ENCODE measurements around the gene GINS3.

Gene GINS3

GRCh38 chr16:58392215-58393137, at the start of gene GINS3:
Gene GINS3 (plus strand): TSS chr16:58392471. CDS start chr16:58392602, 131 bp downstream.
- H3K9me3 ChIP-seq (ENCODE audit: control insufficient read depth, insufficient read depth, low read depth, low read length) = no peaks in the 10 kb centered on the region
- H3K9ac ChIP-seq (ENCODE audit: low read length) = peak within 1 kb of the TSS; percentile 90
- H3K27ac ChIP-seq (ENCODE audit: low read depth, low read length) = peak within 1 kb of the TSS; percentile 54; the same call in 1 of the 2 replicates
- peaks cover 4% of the 10 kb centered on the region; the same call in 1 of the 2 replicates for H3K36me3 ChIP-seq (ENCODE audit: control insufficient read depth, insufficient read depth, low read length)
- no peaks in the 10 kb centered on the region for H3K4me1 ChIP-seq (ENCODE audit: control insufficient read depth, insufficient read depth, low read length)
- peak within 1 kb of the TSS; percentile 85 for H3K4me3 ChIP-seq (ENCODE audit: low read depth, low read length)
- H3K27me3 ChIP-seq (ENCODE audit: control insufficient read depth, insufficient read depth, low read length) = peaks cover 30% of the 10 kb centered on the region

GRCh38 chr16:58343562-58343961, 48.7 kb upstream of the GINS3 start:
- no peak overlapping the region for H3K27ac ChIP-seq (ENCODE audit: low read depth, low read length)
- 0 out of 2 replicates have a peak, but pooled peaks cover under 1% of the 10 kb centered on the region for H3K27me3 ChIP-seq (ENCODE audit: control insufficient read depth, insufficient read depth, low read length)
- H3K9ac ChIP-seq (ENCODE audit: low read length) = no peak overlapping the region
- H3K4me1 ChIP-seq (ENCODE audit: control insufficient read depth, insufficient read depth, low read length) = peaks cover 18% of the 10 kb centered on the region
- H3K9me3 ChIP-seq (ENCODE audit: control insufficient read depth, insufficient read depth, low read depth, low read length) = no peaks in the 10 kb centered on the region
- no peaks in the 10 kb centered on the region for H3K36me3 ChIP-seq (ENCODE audit: control insufficient read depth, insufficient read depth, low read length)
- no peak overlapping the region for H3K4me3 ChIP-seq (ENCODE audit: low read depth, low read length)

- peaks cover 15% of the 10 kb centered on the region for H3K4me1 ChIP-seq (ENCODE audit: control insufficient read depth, insufficient read depth, low read length)
- no peak overlapping the region for H3K27ac ChIP-seq (ENCODE audit: low read depth, low read length)
- H3K27me3 ChIP-seq (ENCODE audit: control insufficient read depth, insufficient read depth, low read length) = peaks cover 13% of the 10 kb centered on the region
- no peak overlapping the region for H3K4me3 ChIP-seq (ENCODE audit: low read depth, low read length)
- no peaks in the 10 kb centered on the region for H3K36me3 ChIP-seq (ENCODE audit: control insufficient read depth, insufficient read depth, low read length)
- no peak overlapping the region for H3K9ac ChIP-seq (ENCODE audit: low read length)
- H3K9me3 ChIP-seq (ENCODE audit: control insufficient read depth, insufficient read depth, low read depth, low read length) = no peaks in the 10 kb centered on the region
These were observed 46.5 kb upstream of the GINS3 start for GRCh38 chr16:58345574-58346354.

- Histone ChIP-seq H3K4me1 (ENCODE audit: control insufficient read depth, insufficient read depth, low read length) (peaks cover 15% of the 10 kb centered on the region), H3K9me3 (ENCODE audit: control insufficient read depth, insufficient read depth, low read depth, low read length) (peaks cover 7% of the 10 kb centered on the region; the same call in 1 of the 2 replicates), H3K27ac (ENCODE audit: low read depth, low read length) (no peak overlapping the region), H3K9ac (ENCODE audit: low read length) (no peak overlapping the region), H3K36me3 (ENCODE audit: control insufficient read depth, insufficient read depth, low read length) (no peaks in the 10 kb centered on the region), H3K27me3 (ENCODE audit: control insufficient read depth, insufficient read depth, low read length) (peaks cover 13% of the 10 kb centered on the region), H3K4me3 (ENCODE audit: low read depth, low read length) (no peak overlapping the region)
These were observed 45.4 kb upstream of the GINS3 start for GRCh38 chr16:58346831-58347371.

GRCh38 chr16:58348986-58349385, 43.3 kb upstream of the GINS3 start:
- Histone ChIP-seq H3K36me3 (ENCODE audit: control insufficient read depth, insufficient read depth, low read length) (no peaks in the 10 kb centered on the region), H3K27ac (ENCODE audit: low read depth, low read length) (no peak overlapping the region), H3K4me1 (ENCODE audit: control insufficient read depth, insufficient read depth, low read length) (peaks cover 15% of the 10 kb centered on the region), H3K9me3 (ENCODE audit: control insufficient read depth, insufficient read depth, low read depth, low read length) (peaks cover 21% of the 10 kb centered on the region), H3K4me3 (ENCODE audit: low read depth, low read length) (no peak overlapping the region), H3K27me3 (ENCODE audit: control insufficient read depth, insufficient read depth, low read length) (peaks cover 13% of the 10 kb centered on the region), H3K9ac (ENCODE audit: low read length) (no peak overlapping the region)

- Histone ChIP-seq H3K4me1 (ENCODE audit: control insufficient read depth, insufficient read depth, low read length) (peaks cover 6% of the 10 kb centered on the region; the same call in 1 of the 2 replicates), H3K36me3 (ENCODE audit: control insufficient read depth, insufficient read depth, low read length) (no peaks in the 10 kb centered on the region), H3K27me3 (ENCODE audit: control insufficient read depth, insufficient read depth, low read length) (peaks cover 13% of the 10 kb centered on the region), H3K4me3 (ENCODE audit: low read depth, low read length) (no peak overlapping the region), H3K27ac (ENCODE audit: low read depth, low read length) (no peak overlapping the region), H3K9me3 (ENCODE audit: control insufficient read depth, insufficient read depth, low read depth, low read length) (peaks cover 21% of the 10 kb centered on the region), H3K9ac (ENCODE audit: low read length) (no peak overlapping the region)
These were observed 39.6 kb upstream of the GINS3 start for GRCh38 chr16:58352690-58353089.

GRCh38 chr16:58360041-58360634, 32.1 kb upstream of the GINS3 start:
- H3K4me1 ChIP-seq (ENCODE audit: control insufficient read depth, insufficient read depth, low read length) = no peaks in the 10 kb centered on the region
- H3K4me3 ChIP-seq (ENCODE audit: low read depth, low read length) = no peak overlapping the region
- H3K27me3 ChIP-seq (ENCODE audit: control insufficient read depth, insufficient read depth, low read length) = peaks cover 12% of the 10 kb centered on the region; the same call in 1 of the 2 replicates
- H3K27ac ChIP-seq (ENCODE audit: low read depth, low read length) = no peak overlapping the region
- H3K36me3 ChIP-seq (ENCODE audit: control insufficient read depth, insufficient read depth, low read length) = no peaks in the 10 kb centered on the region
- H3K9ac ChIP-seq (ENCODE audit: low read length) = no peak overlapping the region
- peaks cover 15% of the 10 kb centered on the region; the same call in 1 of the 2 replicates for H3K9me3 ChIP-seq (ENCODE audit: control insufficient read depth, insufficient read depth, low read depth, low read length)

- Histone ChIP-seq H3K9ac (ENCODE audit: low read length) (no peak overlapping the region), H3K9me3 (ENCODE audit: control insufficient read depth, insufficient read depth, low read depth, low read length) (peaks cover 15% of the 10 kb centered on the region; the same call in 1 of the 2 replicates), H3K4me1 (ENCODE audit: control insufficient read depth, insufficient read depth, low read length) (no peaks in the 10 kb centered on the region), H3K27ac (ENCODE audit: low read depth, low read length) (no peak overlapping the region), H3K4me3 (ENCODE audit: low read depth, low read length) (no peak overlapping the region), H3K36me3 (ENCODE audit: control insufficient read depth, insufficient read depth, low read length) (no peaks in the 10 kb centered on the region), H3K27me3 (ENCODE audit: control insufficient read depth, insufficient read depth, low read length) (peaks cover 12% of the 10 kb centered on the region; the same call in 1 of the 2 replicates)
These were observed 30.5 kb upstream of the GINS3 start for GRCh38 chr16:58361726-58362125.

GRCh38 chr16:58363746-58364393, 28.4 kb upstream of the GINS3 start:
- no peak overlapping the region for H3K27ac ChIP-seq (ENCODE audit: low read depth, low read length)
- peaks cover 11% of the 10 kb centered on the region; the same call in 1 of the 2 replicates for H3K9me3 ChIP-seq (ENCODE audit: control insufficient read depth, insufficient read depth, low read depth, low read length)
- no peak overlapping the region for H3K4me3 ChIP-seq (ENCODE audit: low read depth, low read length)
- no peaks in the 10 kb centered on the region for H3K4me1 ChIP-seq (ENCODE audit: control insufficient read depth, insufficient read depth, low read length)
- H3K36me3 ChIP-seq (ENCODE audit: control insufficient read depth, insufficient read depth, low read length) = no peaks in the 10 kb centered on the region
- H3K27me3 ChIP-seq (ENCODE audit: control insufficient read depth, insufficient read depth, low read length) = peaks cover 18% of the 10 kb centered on the region
- H3K9ac ChIP-seq (ENCODE audit: low read length) = no peak overlapping the region

- H3K27me3 ChIP-seq (ENCODE audit: control insufficient read depth, insufficient read depth, low read length) = peaks cover 19% of the 10 kb centered on the region
- peaks cover 2% of the 10 kb centered on the region; the same call in 1 of the 2 replicates for H3K9me3 ChIP-seq (ENCODE audit: control insufficient read depth, insufficient read depth, low read depth, low read length)
- no peak overlapping the region for H3K4me3 ChIP-seq (ENCODE audit: low read depth, low read length)
- no peak overlapping the region for H3K27ac ChIP-seq (ENCODE audit: low read depth, low read length)
- no peak overlapping the region for H3K9ac ChIP-seq (ENCODE audit: low read length)
- no peaks in the 10 kb centered on the region for H3K4me1 ChIP-seq (ENCODE audit: control insufficient read depth, insufficient read depth, low read length)
- H3K36me3 ChIP-seq (ENCODE audit: control insufficient read depth, insufficient read depth, low read length) = no peaks in the 10 kb centered on the region
These were observed 26.6 kb upstream of the GINS3 start for GRCh38 chr16:58365623-58366022.
